Stromal cell of bone marrow (primary cell): ENCODE data around the gene ZFAND3.

Experiments used
- DNase-seq: peaks from one replicate; pipeline ENCODE4 v3.0.0-alpha.2; 2012; ENCODE audit warnings: low read depth

ZFAND3 gene

GRCh38 chr6:37798436-37799262 lies 20.9 kb upstream of the ZFAND3 start:
- DNase-seq, result no peak

DNA sequence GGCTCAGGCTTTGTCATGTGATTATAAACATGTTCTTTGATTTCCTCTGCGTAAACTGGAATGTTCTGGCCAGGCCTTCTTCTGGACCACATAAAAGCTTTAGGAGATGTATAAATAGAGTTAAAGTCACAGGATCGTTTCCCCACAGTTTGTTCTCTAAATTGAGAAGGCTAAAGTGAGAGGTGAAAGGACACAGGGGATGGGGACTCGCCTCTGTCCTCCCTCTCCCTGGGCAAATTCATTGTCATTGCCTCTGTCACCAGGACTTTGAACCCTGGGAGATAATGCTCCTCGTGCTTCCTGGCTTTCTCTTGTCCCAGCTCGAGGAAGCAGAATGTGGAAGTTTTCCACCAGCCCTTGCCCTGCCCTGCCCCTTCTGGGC lies 20.3 kb upstream of the ZFAND3 start:
- no peak for DNase-seq

GRCh38 chr6:37800703-37801604 lies 18.6 kb upstream of the ZFAND3 start:
- DNase-seq, result no peak

DNA sequence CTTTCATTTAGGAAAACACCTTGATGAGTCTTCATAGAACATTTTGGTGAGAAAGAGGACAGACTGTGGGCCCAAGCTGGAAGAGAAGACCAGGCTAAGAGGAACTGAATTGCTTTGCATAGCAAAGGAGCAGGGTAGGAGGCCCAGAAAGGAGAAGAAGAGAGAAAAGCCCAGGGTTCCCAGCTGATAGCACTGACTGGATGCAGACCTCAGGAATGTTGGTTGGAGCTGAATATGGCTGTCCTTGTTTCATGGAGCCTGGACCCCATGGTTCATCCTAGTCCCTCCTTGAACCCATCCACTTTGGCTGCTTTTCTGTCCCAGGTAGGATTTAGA lies 18.0 kb upstream of the ZFAND3 start:
- no peak for DNase-seq

DNA sequence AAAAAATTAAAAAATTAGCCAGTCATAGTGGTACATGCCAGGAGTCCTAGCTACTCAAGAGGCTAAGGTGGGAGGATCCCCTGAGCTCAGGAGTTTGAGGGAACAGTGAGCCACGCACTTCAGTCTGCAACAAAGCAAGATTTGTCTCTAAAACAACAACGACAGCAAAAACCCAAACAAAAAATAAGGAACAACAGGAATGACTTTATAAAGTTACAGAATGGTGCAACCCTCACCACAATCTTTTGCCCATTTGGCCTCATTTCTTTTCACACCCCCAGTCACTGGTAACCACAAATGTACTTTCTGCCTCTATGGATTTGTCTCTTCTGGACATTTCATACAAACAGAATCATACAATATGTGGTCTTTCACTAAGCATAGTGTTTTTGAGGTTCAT lies 16.7 kb upstream of the ZFAND3 start:
- no peak for DNase-seq

- no peak for DNase-seq
Measured at GRCh38 chr6:37804586-37804985, 14.9 kb upstream of the ZFAND3 start.

DNA sequence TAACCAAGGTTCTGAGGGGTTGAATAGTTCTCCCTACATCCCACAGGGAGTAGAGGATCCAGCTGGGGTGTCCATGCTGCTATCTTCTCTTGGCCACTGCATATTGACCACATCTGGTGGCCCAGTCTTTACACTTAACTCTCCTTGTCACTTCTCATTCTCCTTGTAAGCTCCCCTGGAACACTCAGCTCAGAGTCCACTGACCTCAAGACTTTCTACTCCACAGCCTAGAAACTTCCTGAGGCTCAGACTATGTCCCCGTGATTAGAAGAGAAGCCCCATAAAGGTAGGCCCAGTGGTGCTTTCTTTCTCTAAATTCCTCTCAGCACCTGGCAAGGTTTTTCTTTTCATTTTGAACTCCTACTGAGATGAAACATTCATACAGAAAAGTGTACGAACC lies 13.3 kb upstream of the ZFAND3 start:
- DNase-seq, result no peak

GRCh38 chr6:37807656-37808055 lies 11.9 kb upstream of the ZFAND3 start:
- DNase-seq, result no peak

DNA sequence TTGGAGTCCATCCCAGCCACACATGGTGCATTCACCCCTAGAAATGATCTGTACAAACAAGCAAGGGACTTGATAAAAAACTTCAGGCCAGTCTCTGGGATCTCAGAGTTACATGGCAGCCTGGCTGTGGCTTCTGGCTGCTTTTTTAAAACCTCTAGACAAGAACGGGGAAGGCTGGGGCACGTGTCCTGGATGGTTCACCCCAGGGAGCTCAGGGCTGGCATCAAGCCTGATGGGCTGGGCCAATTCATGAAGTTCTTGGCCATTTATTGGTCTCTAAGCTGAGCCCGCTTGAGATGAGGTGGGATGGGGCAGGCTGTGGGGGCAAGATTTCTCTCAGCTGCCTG lies 10.4 kb upstream of the ZFAND3 start:
- peak; percentile 68 for DNase-seq

DNA sequence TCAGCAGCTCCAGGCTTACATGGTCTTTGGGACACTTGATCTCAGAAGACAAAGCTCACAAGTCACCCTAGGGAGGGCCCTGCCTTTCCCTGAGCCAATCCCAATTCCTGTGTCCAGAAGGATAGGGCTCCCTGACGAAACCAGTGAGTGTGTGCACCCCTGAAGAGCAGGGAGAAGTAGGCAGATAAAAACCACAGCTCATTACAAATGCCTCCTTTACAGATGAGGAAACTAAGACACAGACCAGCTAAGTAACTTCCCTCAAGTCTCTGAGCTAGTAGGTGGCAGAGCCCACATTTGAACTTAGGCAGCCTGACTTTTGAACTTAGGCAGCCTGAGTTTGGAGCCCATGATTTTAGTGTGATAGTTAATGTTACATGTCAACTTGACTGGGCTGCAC lies 6.7 kb upstream of the ZFAND3 start:
- DNase-seq, result no peak

GRCh38 chr6:37814374-37814773 lies 5.2 kb upstream of the ZFAND3 start:
- DNase-seq, result no peak

- no peak for DNase-seq
Measured at GRCh38 chr6:37816599-37817375, 2.7 kb upstream of the ZFAND3 start.

GRCh38 chr6:37818536-37819176 lies 871 bp upstream of the ZFAND3 start:
- peak; percentile 93 for DNase-seq

DNA sequence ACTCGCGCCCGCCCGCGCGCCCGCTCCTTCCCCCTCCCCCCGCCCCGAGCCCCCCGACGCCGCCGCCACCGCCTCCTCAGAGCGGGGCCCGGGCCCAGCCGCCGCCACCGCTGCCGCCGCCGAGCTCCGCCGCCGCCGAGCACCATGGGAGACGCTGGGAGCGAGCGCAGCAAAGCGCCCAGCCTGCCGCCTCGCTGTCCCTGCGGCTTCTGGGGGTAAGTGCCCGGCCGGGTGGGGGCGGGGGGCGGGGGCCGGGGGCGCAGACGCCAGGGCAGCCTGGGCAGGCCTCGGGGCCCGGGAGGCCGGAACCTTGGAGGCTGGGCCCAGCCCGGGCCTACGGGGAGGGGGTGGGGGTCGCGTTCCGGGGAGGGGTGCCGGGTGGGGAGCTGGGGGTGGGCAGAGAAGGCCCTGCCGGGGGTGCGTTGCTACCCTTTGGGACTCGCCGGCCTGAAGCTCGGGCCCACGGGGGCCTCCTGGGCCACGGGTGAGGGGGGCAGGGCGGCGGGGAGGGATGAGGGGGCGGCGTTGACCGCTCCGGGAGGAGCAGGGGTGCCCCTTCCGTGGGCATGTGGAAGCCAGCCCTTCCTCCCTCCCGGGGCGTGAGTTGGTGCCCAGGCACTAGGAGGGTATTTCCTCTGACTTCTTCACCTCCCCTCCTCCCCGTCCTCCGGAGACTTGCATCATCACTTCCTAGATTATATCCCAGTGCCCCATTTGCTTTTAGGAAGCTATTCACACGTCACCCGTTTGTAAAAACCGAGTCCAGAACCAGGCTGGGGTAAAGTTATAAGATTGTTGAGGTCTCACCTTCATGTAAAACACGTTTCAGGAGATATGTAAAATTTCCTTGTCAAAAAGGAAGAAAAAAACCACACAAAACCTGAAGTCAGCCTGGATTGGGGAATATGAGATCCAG lies 533 bp downstream of the ZFAND3 start:
- DNase-seq, result peak; percentile 65

- DNase-seq, result no peak
Measured at GRCh38 chr6:37820718-37821079, 1.2 kb downstream of the ZFAND3 start.

GRCh38 chr6:37821446-37821845 lies 1.9 kb downstream of the ZFAND3 start:
- no peak for DNase-seq

DNA sequence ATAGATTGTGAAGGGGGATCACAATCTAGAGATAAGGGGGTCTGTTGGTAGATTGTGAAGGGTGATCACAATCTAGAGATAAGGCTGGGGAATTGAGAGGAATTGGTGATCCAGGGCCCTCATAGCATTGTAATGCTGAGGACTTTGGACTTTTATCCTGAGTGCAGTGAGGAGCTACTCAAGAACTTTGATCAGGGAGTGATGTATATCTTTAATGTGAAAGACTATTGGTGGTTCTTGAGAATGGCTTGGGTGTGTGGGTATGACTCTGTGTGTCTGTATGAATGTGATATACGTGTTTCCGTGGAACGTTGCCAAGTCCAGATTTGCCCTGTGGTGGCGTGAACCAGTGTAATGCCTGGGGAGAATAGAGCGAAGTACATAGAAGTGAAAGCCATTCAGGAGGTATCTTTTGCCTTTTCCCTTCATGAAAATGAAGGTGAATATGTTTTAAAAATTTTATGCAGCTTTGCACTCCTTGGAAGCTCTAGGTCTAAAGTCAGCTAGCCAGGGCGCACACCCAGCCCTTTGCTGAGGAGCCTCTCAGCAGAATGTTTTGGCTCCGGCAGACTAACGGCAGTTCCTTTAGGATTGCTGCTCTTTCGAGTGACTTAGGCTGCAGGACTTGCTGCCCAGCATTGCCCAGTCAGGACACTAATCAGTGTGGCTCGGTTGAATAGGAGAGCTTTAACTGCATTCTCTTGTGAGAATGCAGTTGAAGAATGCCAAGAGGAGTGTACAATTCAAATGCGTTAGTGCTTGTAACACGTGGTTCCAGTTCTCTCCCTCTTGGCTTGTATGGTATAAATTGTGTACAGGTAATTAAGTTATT lies 3.5 kb downstream of the ZFAND3 start:
- no peak for DNase-seq

- DNase-seq, result no peak
Measured at GRCh38 chr6:37824170-37824569, 4.6 kb downstream of the ZFAND3 start.

DNA sequence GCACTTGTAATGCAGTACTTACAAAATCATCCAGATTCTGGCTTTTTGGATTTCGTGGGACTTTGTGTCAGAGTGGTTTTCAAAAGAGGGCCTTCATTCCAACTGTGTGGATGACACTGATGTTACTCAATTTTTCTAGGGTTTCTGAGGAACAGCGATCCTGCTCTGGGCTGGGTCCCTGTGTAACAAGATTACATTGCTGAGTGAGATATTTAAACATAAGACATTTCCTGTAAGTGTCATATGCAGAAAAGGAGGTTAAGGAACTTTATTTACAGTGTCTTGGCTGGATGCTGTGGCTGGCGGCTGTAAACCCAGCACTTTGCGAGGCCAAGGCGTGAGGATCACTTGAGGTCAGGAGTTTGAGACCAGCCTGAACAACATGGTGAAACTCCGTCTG lies 6.7 kb downstream of the ZFAND3 start:
- DNase-seq, result no peak

- no peak for DNase-seq
Measured at GRCh38 chr6:37826993-37827392, 7.5 kb downstream of the ZFAND3 start.
